NT2/D1 (cell line): ENCODE measurements around the gene DAPK1.

Source experiments
- SUZ12 ChIP-seq: IDR thresholded peaks from 2 replicates; pipeline ENCODE4 v1.6.1; 2011; ENCODE audit not compliant: insufficient read length, insufficient read depth; ENCODE audit errors: extremely low read depth
- YY1 ChIP-seq: IDR thresholded peaks from 2 replicates; pipeline ENCODE4 v1.6.1; 2011; ENCODE audit not compliant: insufficient read length, insufficient read depth

DNA sequence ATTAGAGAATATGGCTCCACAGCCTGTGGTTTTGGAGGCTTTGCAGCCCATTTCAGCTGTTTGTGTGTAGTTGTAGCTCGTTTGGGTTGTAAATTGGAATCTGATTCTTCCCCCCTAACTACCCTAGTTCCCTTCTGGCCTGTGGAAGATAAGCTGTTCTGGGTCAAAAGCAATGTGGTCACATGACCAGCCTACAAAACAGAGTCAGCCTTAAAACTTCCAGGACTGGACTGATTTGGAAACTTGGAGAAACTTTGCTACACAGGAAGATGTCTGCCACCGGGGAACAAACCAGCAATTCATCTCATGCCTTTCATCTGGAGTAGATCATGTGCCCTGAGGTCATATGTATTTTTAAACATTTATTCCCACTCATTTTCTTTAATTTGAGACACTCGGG, 83.8 kb downstream of the DAPK1 start:
- TF ChIP-seq SUZ12 (no peak), YY1 (no peak)
